ENCODE results near the gene APC2.

APC2 gene

GRCh38 chr19:1481224-1481892, 31.4 kb downstream of the APC2 start:
- DNase-seq (ENCODE audit: low read depth in 3 of 3) = no peak

- no peak for DNase-seq (ENCODE audit: low read depth in 3 of 3)
These were observed 32.0 kb downstream of the APC2 start for GRCh38 chr19:1481893-1482360.

- no peak for DNase-seq (ENCODE audit: low read depth in 3 of 3)
These were observed 32.6 kb downstream of the APC2 start for GRCh38 chr19:1482361-1483130.

- DNase-seq (ENCODE audit: low read depth in 3 of 3) = no peak
These were observed 33.4 kb downstream of the APC2 start for GRCh38 chr19:1483131-1483978.

GRCh38 chr19:1483979-1484428, 34.1 kb downstream of the APC2 start:
- no peak for DNase-seq (ENCODE audit: low read depth in 3 of 3)

GRCh38 chr19:1486720-1487575, 37.0 kb downstream of the APC2 start:
- DNase-seq (ENCODE audit: low read depth in 3 of 3) = no peak

- no peak for DNase-seq (ENCODE audit: low read depth in 3 of 3)
These were observed 37.8 kb downstream of the APC2 start for GRCh38 chr19:1487576-1488281.

- no peak for DNase-seq (ENCODE audit: low read depth in 3 of 3)
These were observed 38.3 kb downstream of the APC2 start for GRCh38 chr19:1488282-1488601.

- no peak for DNase-seq (ENCODE audit: low read depth in 3 of 3)
These were observed 39.8 kb downstream of the APC2 start for GRCh38 chr19:1489463-1490310.

- peak; percentile 96 to 98 (median 97) for DNase-seq (ENCODE audit: low read depth in 3 of 3)
These were observed 40.6 kb downstream of the APC2 start, which contains the start of gene PCSK4 for GRCh38 chr19:1490311-1491113. PCSK4 (minus strand) TSS chr19:1490350; CDS start chr19:1490346, 4 bp downstream.

- DNase-seq (ENCODE audit: low read depth in 3 of 3) = no peak
These were observed 41.4 kb downstream of the APC2 start, which contains the start of gene REEP6 for GRCh38 chr19:1491114-1491848. REEP6 (plus strand) TSS chr19:1491181; CDS start chr19:1491270, 89 bp downstream.

- no peak for DNase-seq (ENCODE audit: low read depth in 3 of 3)
These were observed 41.9 kb downstream of the APC2 start for GRCh38 chr19:1491849-1492170.

GRCh38 chr19:1492474-1493006, 42.6 kb downstream of the APC2 start:
- no peak for DNase-seq (ENCODE audit: low read depth in 3 of 3)

- no peak for DNase-seq (ENCODE audit: low read depth in 3 of 3)
These were observed 44.3 kb downstream of the APC2 start for GRCh38 chr19:1494115-1494815.

- no peak for DNase-seq (ENCODE audit: low read depth in 3 of 3)
These were observed 45.3 kb downstream of the APC2 start for GRCh38 chr19:1495051-1495798.

Measured in stimulated activated CD4-positive, alpha-beta T cell treated with anti-CD3 and anti-CD28 coated beads, TNF-alpha, amount 100 ng/mL, for 24 hours (primary cell).